GM21528 (cell line): ENCODE results near the gene KCNJ10.

Source experiments
- ATAC-seq: cut with Tn5 transposase; IDR thresholded peaks from one replicate; pipeline ENCODE4 v1.9.1; 2021; ENCODE audit warnings: mild to moderate bottlenecking, moderate library complexity; ENCODE audit not compliant: unreplicated experiment, low FRiP score

KCNJ10 gene

GRCh38 chr1:160030657-160031364, 39.1 kb downstream of the KCNJ10 start:
- ATAC-seq: peak; percentile 20

GRCh38 chr1:160028426-160028825, 41.5 kb downstream of the KCNJ10 start:
- no peak for ATAC-seq

- ATAC-seq: no peak
Observed at GRCh38 chr1:160025314-160025713, 44.6 kb downstream of the KCNJ10 start.

GRCh38 chr1:160024195-160024905, 45.6 kb downstream of the KCNJ10 start:
- ATAC-seq: no peak

GRCh38 chr1:160022330-160023310, 47.3 kb downstream of the KCNJ10 start:
- no peak for ATAC-seq

GRCh38 chr1:160021376-160022074, 48.4 kb downstream of the KCNJ10 start:
- ATAC-seq: no peak

- ATAC-seq: no peak
Observed at GRCh38 chr1:160020196-160020595, 49.8 kb downstream of the KCNJ10 start.

- no peak for ATAC-seq
Observed at GRCh38 chr1:160018900-160019299, 51.1 kb downstream of the KCNJ10 start.

- no peak for ATAC-seq
Observed at GRCh38 chr1:160018347-160018746, 51.6 kb downstream of the KCNJ10 start.

- no peak for ATAC-seq
Observed at GRCh38 chr1:160017592-160017991, 52.4 kb downstream of the KCNJ10 start.

- ATAC-seq: no peak
Observed at GRCh38 chr1:160011781-160012180, 58.2 kb downstream of the KCNJ10 start.

- ATAC-seq: no peak
Observed at GRCh38 chr1:160009801-160010200, 60.2 kb downstream of the KCNJ10 start.

- ATAC-seq: no peak
Observed at GRCh38 chr1:160009081-160009480, 60.9 kb downstream of the KCNJ10 start.

GRCh38 chr1:160007577-160008200, 62.3 kb downstream of the KCNJ10 start:
- ATAC-seq: no peak

GRCh38 chr1:160006312-160006940, 63.5 kb downstream of the KCNJ10 start:
- no peak for ATAC-seq

GRCh38 chr1:160005070-160005469, 64.9 kb downstream of the KCNJ10 start:
- ATAC-seq: no peak

GRCh38 chr1:160004425-160004824, 65.5 kb downstream of the KCNJ10 start:
- ATAC-seq: no peak

- no peak for ATAC-seq
Observed at GRCh38 chr1:160004001-160004400, 66.0 kb downstream of the KCNJ10 start.

- ATAC-seq: no peak
Observed at GRCh38 chr1:160001440-160001839, 68.5 kb downstream of the KCNJ10 start.
